Activated naive CD4-positive, alpha-beta T cell treated with anti-CD3 and anti-CD28 coated beads for 36 hours (primary cell): Measurements from ENCODE around the gene DCHS1. TPM values are rescaled to one million over a fixed set of nuclear protein-coding genes. Genes with fewer than 3 reads are reported as not detected.

Source experiments
- CTCF ChIA-PET: fragments of 350-600 bp; sonication (Branson Sonifier 250); formaldehyde crosslinking; loops from one replicate; lab custom pipeline; 2021; ENCODE audit warnings: antibody characterized with exemption; lab: Charles Lee
- DNase-seq: peaks from one replicate; pipeline ENCODE4 v3.0.0-alpha.2; 2020
- H3K27ac Mint-ChIP-seq: one replicate; pipeline ENCODE4 v1.8.0; 2021; ENCODE audit warnings: mild to moderate bottlenecking, mixed read lengths
- H3K27me3 Mint-ChIP-seq: one replicate; pipeline ENCODE4 v1.8.0; 2021; ENCODE audit warnings: low read depth, mixed read lengths
- H3K36me3 Mint-ChIP-seq: one replicate; pipeline ENCODE4 v1.8.0; 2021; ENCODE audit warnings: low read depth, mixed read lengths
- H3K4me1 Mint-ChIP-seq: one replicate; pipeline ENCODE4 v1.8.0; 2021; ENCODE audit warnings: low read depth, mixed read lengths
- H3K4me3 Mint-ChIP-seq: one replicate; pipeline ENCODE4 v1.8.0; 2021; ENCODE audit warnings: mild to moderate bottlenecking, moderate library complexity, mixed read lengths
- H3K9me3 Mint-ChIP-seq: one replicate; pipeline ENCODE4 v1.8.0; 2021; ENCODE audit warnings: mixed read lengths
- intact Hi-C: fragments of 100-400 bp; cut with micrococcal nuclease; formaldehyde crosslinking; loops from one replicate; pipeline ENCODE4 v1.15.1; 2023
- total RNA-seq, 2 experiments: library from RNA; stranded (reverse); gene quantifications; one replicate each; pipeline ENCODE4 v1.2.3, GENCODE V29; 2021

Gene DCHS1
- total RNA-seq, 2 experiments from 2014 or later = 0.79 to 0.88 TPM

- CTCF ChIA-PET = interaction anchor here (0.6 kb wide), 1 partner anchor 116 kb away, joined by 3 read pairs; no protein-coding TSS in a partner anchor
- intact Hi-C loops = no loop called here
- H3K9me3 Mint-ChIP-seq = no peaks in the 10 kb centered on the region
Measured at GRCh38 chr11:6620636-6621035, 35.0 kb downstream of the DCHS1 start.

DNA sequence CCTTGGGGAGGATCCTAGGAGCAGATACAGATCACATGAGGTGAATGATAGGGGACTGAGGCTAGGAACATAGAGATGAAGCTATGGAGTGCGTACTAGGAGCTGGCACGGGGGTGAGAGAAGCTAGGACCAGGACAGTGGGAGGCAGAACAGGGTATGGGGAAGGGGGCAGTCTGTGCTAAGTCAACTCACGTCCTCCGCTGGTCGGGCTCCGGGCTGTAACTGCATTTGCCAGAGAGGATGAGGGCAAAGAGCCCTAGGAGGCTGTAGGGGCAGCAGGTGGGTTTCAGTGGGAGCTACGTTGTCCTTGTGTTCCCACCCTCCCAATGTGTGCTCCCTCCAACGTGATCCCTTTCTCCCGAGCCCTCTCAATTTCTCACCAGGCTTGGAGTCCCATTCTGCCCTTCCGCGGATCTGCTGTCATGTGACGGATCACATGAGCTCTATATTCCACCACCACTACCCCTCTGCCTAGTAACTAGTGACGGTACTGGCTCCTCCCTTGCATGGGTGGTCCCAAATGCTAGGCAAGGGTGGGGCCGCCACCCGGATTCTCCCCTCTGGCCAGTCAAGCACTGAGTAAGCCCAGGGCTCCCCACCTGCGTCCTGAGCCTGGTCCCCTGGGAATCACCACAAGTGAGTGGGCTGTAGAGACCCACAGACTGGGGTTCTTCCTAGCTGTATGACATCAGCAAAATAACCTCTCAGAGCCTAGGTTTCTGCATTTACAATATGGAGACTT is 36.4 kb downstream of the DCHS1 start, which contains the start of gene TPP1:
TPP1 (minus strand) TSS at position 419 of the 742 bp plus-strand sequence; CDS start at position 397, 22 bp downstream.
- Mint-ChIP-seq H3K27ac (no peak within 1 kb of the TSS), H3K27me3 (no peaks in the 10 kb centered on the region), H3K9me3 (no peaks in the 10 kb centered on the region), H3K36me3 (peaks cover 5% of the 10 kb centered on the region), H3K4me3 (no peak within 1 kb of the TSS), H3K4me1 (peaks cover 3% of the 10 kb centered on the region)
- CTCF ChIA-PET = interaction anchor here (0.6 to 3.0 kb wide), 13 partner anchors 9 to 137 kb away, joined by 3 to 22 read pairs (median 4); partner anchors contain the start of genes ILK, MRPL17 and RRP8
- DNase-seq = peak; percentile 94
- intact Hi-C loops = loop anchor here (1.0 to 2.0 kb wide), 7 partner anchors 8 to 229 kb away; partner anchors contain the start of genes ARFIP2, MRPL17, SMPD1 and TIMM10B

More at GRCh38 chr11:6620636-6621035, 35.0 kb downstream of the DCHS1 start:
- Mint-ChIP-seq H3K4me1 (peaks cover 3% of the 10 kb centered on the region), H3K4me3 (no peak overlapping the region), H3K27me3 (no peaks in the 10 kb centered on the region), H3K27ac (no peak overlapping the region), H3K36me3 (peaks cover under 1% of the 10 kb centered on the region)
- DNase-seq = no peak

- intact Hi-C loops = loop anchor here (1.0 to 2.0 kb wide), 7 partner anchors 7 to 228 kb away; partner anchors contain the start of genes ARFIP2, MRPL17, SMPD1 and TIMM10B
- CTCF ChIA-PET = interaction anchor here (1.0 to 3.0 kb wide), 15 partner anchors 9 to 240 kb away, joined by 3 to 22 read pairs (median 4); partner anchors contain the start of genes ILK, MRPL17 and RRP8
- Mint-ChIP-seq H3K4me3 (no peak overlapping the region), H3K27me3 (no peaks in the 10 kb centered on the region), H3K4me1 (peaks cover 3% of the 10 kb centered on the region), H3K36me3 (peaks cover 5% of the 10 kb centered on the region), H3K27ac (no peak overlapping the region), H3K9me3 (no peaks in the 10 kb centered on the region)
- DNase-seq = peak; percentile 76
Measured at GRCh38 chr11:6618117-6619003, 37.2 kb downstream of the DCHS1 start.

- H3K9me3 Mint-ChIP-seq = no peaks in the 10 kb centered on the region
- H3K4me3 Mint-ChIP-seq = peak overlapping the region; percentile 8
- H3K36me3 Mint-ChIP-seq = peaks cover 5% of the 10 kb centered on the region
- CTCF ChIA-PET = interaction anchor here (1.0 to 3.0 kb wide), 10 partner anchors 8 to 239 kb away, joined by 3 to 22 read pairs (median 4); partner anchors contain the start of genes ILK, MRPL17 and RRP8
- H3K27ac Mint-ChIP-seq = peak overlapping the region; percentile 14
- intact Hi-C loops = no loop called here
- no peak for DNase-seq
- H3K4me1 Mint-ChIP-seq = peaks cover 3% of the 10 kb centered on the region
- H3K27me3 Mint-ChIP-seq = no peaks in the 10 kb centered on the region
Measured at GRCh38 chr11:6617315-6617781, 38.3 kb downstream of the DCHS1 start.

GRCh38 chr11:6616596-6617250 is 38.9 kb downstream of the DCHS1 start:
- H3K27ac Mint-ChIP-seq = no peak overlapping the region
- H3K36me3 Mint-ChIP-seq = peaks cover 5% of the 10 kb centered on the region
- H3K27me3 Mint-ChIP-seq = no peaks in the 10 kb centered on the region
- peaks cover 3% of the 10 kb centered on the region for H3K4me1 Mint-ChIP-seq
- no peak overlapping the region for H3K4me3 Mint-ChIP-seq
- CTCF ChIA-PET = interaction anchor here (1.0 to 3.0 kb wide), 2 partner anchors 13 to 51 kb away, joined by 5 to 22 read pairs; partner anchors contain the start of genes ILK and RRP8
- no peak for DNase-seq
- intact Hi-C loops = no loop called here
- H3K9me3 Mint-ChIP-seq = no peaks in the 10 kb centered on the region

DNA sequence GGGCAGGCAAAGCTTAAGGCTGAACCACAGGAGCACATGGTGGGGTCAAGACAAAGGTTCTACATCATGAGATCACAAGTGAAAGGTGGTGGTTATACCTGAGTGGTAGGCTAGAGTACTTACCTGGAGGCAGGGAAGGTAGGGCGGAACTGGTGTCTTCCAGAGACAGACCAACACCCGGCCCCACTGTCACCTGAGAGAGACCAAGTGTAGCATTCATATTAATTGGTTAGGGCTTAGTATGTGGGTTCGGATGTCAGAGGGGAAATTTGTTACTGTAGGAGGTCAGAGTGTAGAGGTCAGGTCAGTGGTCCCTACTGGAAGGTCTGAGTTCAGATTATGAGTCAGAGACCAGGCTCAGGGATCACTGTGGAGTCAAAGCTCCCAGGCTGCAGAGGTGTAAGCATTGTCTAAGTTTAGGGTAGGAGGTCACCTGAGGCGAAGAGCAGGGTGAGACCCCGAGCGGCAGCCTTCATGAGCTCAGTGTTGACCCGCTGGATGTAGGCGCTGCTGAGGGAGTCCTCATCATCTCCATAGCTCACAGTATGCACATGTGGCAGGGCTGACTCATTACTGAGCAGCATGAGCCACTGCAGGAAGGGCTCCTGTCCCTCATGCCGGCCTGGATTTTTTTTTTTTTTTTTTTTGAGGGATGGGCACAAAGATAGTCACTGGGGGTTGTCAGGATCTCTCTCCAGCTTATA is 39.6 kb downstream of the DCHS1 start:
- no peak overlapping the region for H3K27ac Mint-ChIP-seq
- no peak overlapping the region for H3K4me3 Mint-ChIP-seq
- H3K27me3 Mint-ChIP-seq = no peaks in the 10 kb centered on the region
- no peaks in the 10 kb centered on the region for H3K9me3 Mint-ChIP-seq
- CTCF ChIA-PET = interaction anchor here (1.0 kb wide), 1 partner anchor 52 kb away, joined by 5 read pairs; no protein-coding TSS in a partner anchor
- peaks cover 8% of the 10 kb centered on the region for H3K4me1 Mint-ChIP-seq
- intact Hi-C loops = no loop called here
- DNase-seq = no peak
- peaks cover 12% of the 10 kb centered on the region for H3K36me3 Mint-ChIP-seq

DNA sequence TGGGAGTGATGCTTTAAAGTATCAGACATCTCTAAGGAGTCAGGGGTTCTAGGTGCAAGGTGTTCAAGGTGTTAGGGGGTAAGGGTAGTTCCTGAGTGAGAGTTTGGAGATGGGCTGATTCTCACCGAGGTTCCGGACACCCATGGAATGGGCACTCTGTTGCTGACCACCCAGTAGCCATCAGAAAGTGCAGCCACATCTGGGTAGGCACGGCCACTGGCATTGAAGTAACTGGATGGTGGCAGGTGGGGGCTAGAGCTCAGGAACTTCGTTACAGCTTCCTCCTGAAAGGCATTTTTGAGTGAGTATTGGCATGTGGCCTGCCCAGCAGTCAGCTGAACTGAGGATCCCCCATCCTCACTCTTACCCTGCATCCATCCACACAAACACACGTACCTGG is 40.6 kb downstream of the DCHS1 start:
- H3K9me3 Mint-ChIP-seq = no peaks in the 10 kb centered on the region
- H3K27ac Mint-ChIP-seq = peak overlapping the region; percentile 41
- peaks cover 21% of the 10 kb centered on the region for H3K36me3 Mint-ChIP-seq
- intact Hi-C loops = no loop called here
- CTCF ChIA-PET = no interaction called here
- peaks cover 18% of the 10 kb centered on the region for H3K4me1 Mint-ChIP-seq
- no peak overlapping the region for H3K4me3 Mint-ChIP-seq
- DNase-seq = no peak
- H3K27me3 Mint-ChIP-seq = no peaks in the 10 kb centered on the region

- CTCF ChIA-PET = no interaction called here
- Mint-ChIP-seq H3K36me3 (peaks cover 26% of the 10 kb centered on the region), H3K27me3 (no peaks in the 10 kb centered on the region), H3K4me1 (peaks cover 24% of the 10 kb centered on the region), H3K27ac (peak overlapping the region; percentile 41), H3K4me3 (no peak overlapping the region), H3K9me3 (no peaks in the 10 kb centered on the region)
- intact Hi-C loops = no loop called here
- DNase-seq = no peak
Measured at GRCh38 chr11:6614446-6614845, 41.2 kb downstream of the DCHS1 start.

DNA sequence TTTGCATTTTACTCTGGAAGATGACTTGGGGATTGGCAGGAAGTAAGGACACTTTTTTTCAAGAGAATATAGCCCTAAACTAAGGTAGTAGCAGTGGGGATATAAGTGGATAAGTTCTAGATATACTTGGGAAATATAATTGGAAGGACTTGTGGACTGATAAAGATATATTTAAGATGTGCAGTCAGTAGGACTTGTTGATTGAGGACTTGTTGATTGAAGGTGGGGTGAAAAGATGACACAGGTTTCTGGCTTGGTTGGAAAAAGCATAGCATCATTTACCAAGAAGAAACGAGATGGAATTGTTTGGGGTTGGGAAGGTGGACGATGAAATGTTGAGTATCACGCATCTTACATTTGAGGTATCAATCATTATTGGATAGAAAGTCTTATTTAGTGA is 42.1 kb downstream of the DCHS1 start:
- Mint-ChIP-seq H3K36me3 (peaks cover 29% of the 10 kb centered on the region), H3K4me1 (peaks cover 30% of the 10 kb centered on the region), H3K9me3 (no peaks in the 10 kb centered on the region), H3K27ac (no peak overlapping the region), H3K27me3 (no peaks in the 10 kb centered on the region), H3K4me3 (no peak overlapping the region)
- intact Hi-C loops = no loop called here
- CTCF ChIA-PET = interaction anchor here (1.1 to 3.5 kb wide), 3 partner anchors 13 to 91 kb away, joined by 4 to 20 read pairs (median 4); partner anchors contain the start of gene MRPL17
- no peak for DNase-seq

DNA sequence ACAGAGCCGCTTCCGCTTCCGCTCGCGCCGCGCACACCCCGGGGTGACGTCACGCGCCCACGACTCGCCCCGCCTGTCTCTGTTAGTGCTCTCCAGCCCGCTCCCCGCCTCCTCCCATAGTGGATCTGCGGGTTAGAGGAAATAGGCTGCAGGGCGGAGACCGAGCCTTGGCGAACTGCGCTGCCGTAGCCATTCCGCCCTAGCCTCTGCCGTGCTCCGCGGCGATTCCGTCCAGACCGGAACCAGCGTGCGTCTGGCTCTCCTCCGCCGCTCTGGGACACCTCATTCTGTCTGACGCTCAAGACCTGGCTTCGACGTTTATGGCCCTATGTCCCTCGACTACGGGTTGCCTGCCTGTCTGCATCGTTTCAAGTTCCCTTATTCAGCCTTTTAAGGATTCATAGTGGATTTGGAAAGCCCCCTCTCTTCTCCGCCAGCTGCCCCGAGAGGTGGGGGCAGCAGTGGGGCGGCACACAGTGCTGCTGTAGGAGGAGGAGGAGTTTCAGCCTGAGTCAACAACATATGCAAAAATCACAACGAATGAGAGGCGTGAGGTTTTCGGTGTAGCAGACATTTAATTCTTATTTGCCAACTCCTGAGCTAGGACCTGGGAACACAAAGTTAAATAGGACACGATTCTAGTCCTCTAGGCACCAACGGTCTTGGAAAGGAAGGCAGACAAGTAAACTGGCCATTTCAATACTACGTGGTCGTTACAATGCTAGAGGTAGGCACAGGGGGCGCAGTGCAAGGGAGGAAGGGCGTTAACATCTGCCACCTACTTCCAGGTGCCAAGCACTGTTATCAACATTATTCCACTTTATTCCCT is 43.2 kb downstream of the DCHS1 start, which contains the start of gene TAF10:
TAF10 (minus strand) TSS at position 4 of the 829 bp plus-strand sequence. CDS start 27 bp downstream, outside the sequence.
- peak within 1 kb of the TSS; percentile 90 for H3K27ac Mint-ChIP-seq
- no peaks in the 10 kb centered on the region for H3K27me3 Mint-ChIP-seq
- peaks cover 34% of the 10 kb centered on the region for H3K36me3 Mint-ChIP-seq
- CTCF ChIA-PET = interaction anchor here (0.7 to 3.5 kb wide), 12 partner anchors 15 to 143 kb away, joined by 3 to 20 read pairs (median 3); partner anchors contain the start of gene MRPL17
- no peaks in the 10 kb centered on the region for H3K9me3 Mint-ChIP-seq
- H3K4me1 Mint-ChIP-seq = peaks cover 39% of the 10 kb centered on the region
- peak within 1 kb of the TSS; percentile 87 for H3K4me3 Mint-ChIP-seq
- peak; percentile 97 for DNase-seq
- intact Hi-C loops = loop anchor here (1.0 kb wide), 4 partner anchors 9 to 378 kb away; partner anchors contain the start of genes FHIP1B, ILK, MRPL17 and RRP8
